Activated naive CD8-positive, alpha-beta T cell treated with anti-CD3 and anti-CD28 coated beads, Interleukin-2, amount 50 U/mL, for 24 hours (primary cell): ENCODE measurements around the gene PCNX3.
"Not testable (repeated sequence)": the region's sequence is repeated elsewhere in the genome, so short reads cannot be mapped to it uniquely, and the experiment has no call there.

ENCODE experiments used
- ATAC-seq: fragments of 150-1000 bp; cut with Tn5 transposase; one replicate; pipeline ENCODE4 v1.10.0; 2021
- DNase-seq: peaks from one replicate; pipeline ENCODE4 v3.0.0; 2021
- H3K27ac Mint-ChIP-seq: one replicate; pipeline ENCODE4 v1.8.0; 2021; ENCODE audit warnings: mild to moderate bottlenecking, mixed read lengths
- H3K27me3 Mint-ChIP-seq: one replicate; pipeline ENCODE4 v1.8.0; 2021; ENCODE audit warnings: mixed read lengths
- H3K36me3 Mint-ChIP-seq: one replicate; pipeline ENCODE4 v1.8.0; 2021; ENCODE audit warnings: low read depth, mixed read lengths
- H3K4me1 Mint-ChIP-seq: one replicate; pipeline ENCODE4 v1.8.0; 2021; ENCODE audit warnings: mixed read lengths
- H3K4me3 Mint-ChIP-seq: one replicate; pipeline ENCODE4 v1.8.0; 2021; ENCODE audit warnings: mild to moderate bottlenecking, moderate library complexity, mixed read lengths
- H3K9me3 Mint-ChIP-seq: one replicate; pipeline ENCODE4 v1.8.0; 2021; ENCODE audit warnings: mixed read lengths

Gene PCNX3

DNA sequence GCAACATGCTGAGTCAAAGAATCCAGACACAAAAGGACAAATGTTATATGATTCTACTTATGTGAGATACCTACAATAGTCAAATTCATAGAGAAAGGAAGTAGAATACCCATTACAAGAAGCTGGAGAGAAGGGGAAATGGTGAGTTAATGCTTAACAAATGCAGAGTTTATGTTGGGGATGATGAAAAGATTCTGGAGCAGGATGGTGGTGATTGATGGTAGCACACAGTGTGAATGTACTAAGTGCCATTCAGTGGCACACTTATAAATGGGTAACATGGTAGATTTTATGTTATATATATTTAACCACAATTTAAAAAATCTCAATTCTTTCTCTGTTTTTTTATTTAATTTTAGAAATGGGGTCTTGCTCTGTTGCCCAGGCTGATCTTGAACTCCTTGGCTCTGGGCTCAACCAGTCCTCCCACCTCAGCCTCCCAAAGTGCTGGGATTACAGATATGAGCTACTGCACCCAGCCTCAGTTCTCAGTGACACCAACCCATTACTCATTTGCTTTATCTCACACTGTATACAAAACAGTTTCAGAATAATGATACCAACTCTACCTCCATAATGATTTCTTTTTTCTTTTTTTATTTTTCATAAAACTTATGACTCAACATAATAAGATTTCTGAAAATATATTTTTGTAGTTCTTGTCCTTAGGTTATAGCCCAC lies 56.7 kb downstream of the PCNX3 start:
- Mint-ChIP-seq H3K27me3 (no peaks in the 10 kb centered on the region), H3K4me1 (peaks cover 4% of the 10 kb centered on the region), H3K9me3 (no peaks in the 10 kb centered on the region), H3K27ac (no peak overlapping the region), H3K36me3 (no peaks in the 10 kb centered on the region), H3K4me3 (no peak overlapping the region)
- DNase-seq (no peak), ATAC-seq (no peak)

DNA sequence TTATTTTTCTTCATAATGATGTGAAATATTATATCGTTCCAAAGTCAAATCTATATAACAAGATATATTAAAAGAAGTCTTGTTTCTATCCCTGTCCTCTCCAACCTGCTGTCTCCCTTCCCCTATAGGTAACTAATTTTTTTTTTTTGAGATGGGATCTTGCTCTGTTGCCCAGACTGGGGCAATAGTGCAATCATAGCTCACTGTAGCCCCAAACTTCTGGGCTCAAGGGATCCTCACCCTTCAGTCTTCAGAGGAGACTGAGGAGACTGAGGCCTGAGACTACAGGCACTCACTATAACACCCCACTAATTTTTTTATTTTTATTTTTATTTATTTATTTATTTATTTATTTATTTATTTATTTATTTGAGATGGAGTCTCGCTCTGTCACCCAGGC lies 57.4 kb downstream of the PCNX3 start:
- Mint-ChIP-seq H3K27ac (no peak overlapping the region), H3K4me1 (peaks cover 4% of the 10 kb centered on the region), H3K9me3 (no peaks in the 10 kb centered on the region), H3K4me3 (no peak overlapping the region), H3K36me3 (no peaks in the 10 kb centered on the region), H3K27me3 (no peaks in the 10 kb centered on the region)
- DNase-seq (no peak), ATAC-seq (no peak)

DNA sequence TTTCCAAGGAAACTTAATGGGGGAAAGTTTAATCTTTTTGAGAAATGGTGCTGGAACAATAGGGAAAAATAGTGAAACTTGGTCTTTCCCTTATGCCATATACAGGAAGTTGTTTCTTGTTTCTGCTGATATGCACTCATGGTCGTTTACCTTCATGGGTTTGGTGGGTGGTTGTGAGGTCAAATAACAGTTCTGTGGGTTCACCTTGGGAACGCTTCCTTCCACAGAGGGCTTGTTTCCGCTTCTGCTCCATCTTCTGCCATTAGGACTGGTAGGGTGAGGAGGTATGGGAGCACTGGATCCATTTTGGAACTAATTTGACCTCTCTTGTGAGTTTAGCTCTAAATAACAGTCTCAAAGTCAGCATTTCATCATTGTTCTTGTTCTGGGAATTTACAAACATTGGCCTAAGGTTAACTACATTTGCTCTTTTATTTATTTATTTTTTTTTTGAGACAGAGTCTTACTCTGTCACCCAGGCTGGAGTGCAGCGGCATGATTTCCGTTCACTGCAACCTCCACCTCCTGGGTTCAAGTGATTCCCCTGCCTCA lies 64.7 kb downstream of the PCNX3 start:
- DNase-seq = no peak
- Mint-ChIP-seq H3K4me3 (no peak overlapping the region), H3K4me1 (no peaks in the 10 kb centered on the region), H3K9me3 (no peaks in the 10 kb centered on the region), H3K36me3 (no peaks in the 10 kb centered on the region), H3K27me3 (peaks cover 3% of the 10 kb centered on the region), H3K27ac (no peak overlapping the region)
- ATAC-seq = no peak

DNA sequence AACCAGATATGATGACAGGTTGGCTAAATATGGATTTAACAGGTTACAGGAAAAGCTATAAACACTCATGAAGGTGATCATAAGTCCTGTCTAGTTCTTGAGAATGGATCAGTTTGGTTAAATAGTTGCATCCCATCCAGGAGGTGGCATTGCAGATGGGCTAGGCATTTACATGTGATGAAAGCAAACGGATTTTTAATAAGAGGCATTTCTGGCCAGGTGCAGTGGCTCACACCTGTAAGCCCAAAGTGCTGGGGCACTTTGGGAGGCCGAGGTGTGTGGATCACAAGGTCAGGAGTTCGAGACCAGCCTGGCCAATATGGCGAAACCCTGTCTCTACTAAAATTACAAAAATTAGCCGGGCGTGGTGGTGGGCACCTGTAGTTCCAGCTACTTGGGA lies 67.9 kb downstream of the PCNX3 start:
- not testable (repeated sequence) for H3K4me3 Mint-ChIP-seq, H3K36me3 Mint-ChIP-seq, ATAC-seq, H3K9me3 Mint-ChIP-seq, H3K27me3 Mint-ChIP-seq, H3K27ac Mint-ChIP-seq, DNase-seq, H3K4me1 Mint-ChIP-seq

DNA sequence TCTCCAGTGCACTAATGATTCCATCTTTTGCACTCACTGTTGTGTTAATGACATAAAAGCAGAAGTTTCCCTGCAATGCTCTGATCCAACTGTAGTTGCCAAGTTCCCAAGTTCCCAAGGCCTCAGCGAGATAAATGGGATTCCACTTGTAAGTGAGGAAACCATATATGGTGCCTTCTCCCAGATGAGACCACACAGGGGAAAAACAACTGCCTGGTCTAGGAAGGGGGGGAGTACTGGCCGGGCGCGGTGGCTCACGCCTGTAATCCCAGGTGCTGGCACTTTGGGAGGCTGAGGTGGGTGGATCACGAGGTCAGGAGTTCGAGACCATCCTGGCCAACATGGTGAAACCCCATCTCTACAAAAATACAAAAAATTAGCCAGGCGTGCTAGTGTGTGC lies 70.4 kb downstream of the PCNX3 start:
- Mint-ChIP-seq H3K9me3 (no peaks in the 10 kb centered on the region), H3K36me3 (no peaks in the 10 kb centered on the region), H3K4me3 (no peak overlapping the region), H3K27me3 (peaks cover 3% of the 10 kb centered on the region), H3K4me1 (no peaks in the 10 kb centered on the region), H3K27ac (no peak overlapping the region)
- DNase-seq = no peak
- ATAC-seq = no peak
